ENCODE data around the gene CD3D.

CD3D gene

GRCh38 chr11:118295815-118296454 is 46.6 kb downstream of the CD3D start:
- no peak for DNase-seq

- DNase-seq, result no peak
These were observed 47.3 kb downstream of the CD3D start for GRCh38 chr11:118295199-118295598.

GRCh38 chr11:118294053-118294452 is 48.5 kb downstream of the CD3D start:
- DNase-seq, result no peak

GRCh38 chr11:118291477-118292135 is 50.9 kb downstream of the CD3D start:
- no peak for DNase-seq

- DNase-seq, result no peak
These were observed 51.6 kb downstream of the CD3D start for GRCh38 chr11:118290923-118291322.

- no peak for DNase-seq
These were observed 53.1 kb downstream of the CD3D start for GRCh38 chr11:118289401-118289800.
